Activated CD4-positive, alpha-beta T cell treated with anti-CD3 and anti-CD28 coated beads, Interleukin-2, amount 10 ng/mL, durations not matched to agents 7 days and 5 days (primary cell): ENCODE measurements around the gene FXYD2. TPM values are rescaled to one million over a fixed set of nuclear protein-coding genes. Genes with fewer than 3 reads are reported as not detected.

Source experiments
- CTCF ChIA-PET: fragments of 350-600 bp; sonication (Branson Sonifier 250); formaldehyde crosslinking; loops from one replicate; lab custom pipeline; 2021; ENCODE audit warnings: antibody characterized with exemption; lab: Charles Lee
- POLR2A ChIA-PET: fragments of 350-600 bp; sonication (Branson Sonifier 250); formaldehyde crosslinking; loops from one replicate; lab custom pipeline; 2021; ENCODE audit warnings: antibody characterized with exemption; lab: Charles Lee
- DNase-seq: peaks from one replicate; pipeline ENCODE4 v3.0.0-alpha.2; 2020
- H3K27ac Mint-ChIP-seq: one replicate; pipeline ENCODE4 v1.8.0; 2021; ENCODE audit warnings: mild to moderate bottlenecking, moderate library complexity, mixed read lengths
- H3K27me3 Mint-ChIP-seq: one replicate; pipeline ENCODE4 v1.8.0; 2021; ENCODE audit warnings: mixed read lengths
- H3K36me3 Mint-ChIP-seq: one replicate; pipeline ENCODE4 v1.8.0; 2021; ENCODE audit warnings: low read depth, mixed read lengths
- H3K4me1 Mint-ChIP-seq: one replicate; pipeline ENCODE4 v1.8.0; 2021; ENCODE audit warnings: mixed read lengths
- H3K4me3 Mint-ChIP-seq: one replicate; pipeline ENCODE4 v1.8.0; 2021; ENCODE audit warnings: mild to moderate bottlenecking, moderate library complexity, mixed read lengths
- H3K9me3 Mint-ChIP-seq: one replicate; pipeline ENCODE4 v1.8.0; 2021; ENCODE audit warnings: mixed read lengths
- total RNA-seq, 2 experiments: library from RNA; stranded (reverse); gene quantifications; one replicate each; pipeline ENCODE4 v1.2.3, GENCODE V29; 2021

FXYD2 gene
- total RNA-seq, 2 experiments from 2014 or later: 0.97 to 1.3 TPM

- Mint-ChIP-seq H3K27me3 (peaks cover 12% of the 10 kb centered on the region), H3K36me3 (no peaks in the 10 kb centered on the region), H3K4me3 (no peak overlapping the region), H3K27ac (no peak overlapping the region), H3K4me1 (no peaks in the 10 kb centered on the region), H3K9me3 (no peaks in the 10 kb centered on the region)
- ChIA-PET CTCF (no interaction called here), POLR2A (no interaction called here)
- DNase-seq: no peak
Observed at GRCh38 chr11:117837791-117838190, 13.2 kb upstream of the FXYD2 start.

GRCh38 chr11:117837070-117837776 lies 12.7 kb upstream of the FXYD2 start:
- Mint-ChIP-seq H3K9me3 (no peaks in the 10 kb centered on the region), H3K4me3 (no peak overlapping the region), H3K4me1 (peaks cover 2% of the 10 kb centered on the region), H3K27me3 (peaks cover 12% of the 10 kb centered on the region), H3K36me3 (no peaks in the 10 kb centered on the region), H3K27ac (no peak overlapping the region)
- DNase-seq: no peak
- ChIA-PET CTCF (no interaction called here), POLR2A (no interaction called here)

GRCh38 chr11:117836077-117836960 lies 11.8 kb upstream of the FXYD2 start:
- H3K4me3 Mint-ChIP-seq: no peak overlapping the region
- CTCF ChIA-PET: no interaction called here
- no peaks in the 10 kb centered on the region for H3K36me3 Mint-ChIP-seq
- no peak for DNase-seq
- no peaks in the 10 kb centered on the region for H3K9me3 Mint-ChIP-seq
- H3K27ac Mint-ChIP-seq: no peak overlapping the region
- POLR2A ChIA-PET: no interaction called here
- peaks cover 5% of the 10 kb centered on the region for H3K4me1 Mint-ChIP-seq
- peaks cover 12% of the 10 kb centered on the region for H3K27me3 Mint-ChIP-seq

DNA sequence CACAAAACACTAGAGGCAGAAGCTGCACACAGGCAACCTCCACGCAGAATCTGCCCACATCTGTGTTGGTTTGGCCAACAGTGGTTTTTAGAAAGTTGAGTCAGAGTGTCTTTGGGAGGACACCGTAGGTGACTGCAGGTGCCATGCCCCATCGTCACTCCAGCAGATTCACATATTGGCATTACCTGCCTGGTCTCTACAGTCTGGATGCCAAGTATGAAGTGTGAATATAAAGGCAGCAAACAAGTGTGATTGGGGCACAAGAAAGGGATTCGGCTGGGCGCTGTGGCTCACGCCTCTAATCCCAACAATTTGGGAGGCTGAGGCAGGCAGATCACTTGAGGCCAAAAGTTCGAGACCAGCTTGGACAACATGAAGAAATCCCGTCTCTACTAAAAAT lies 11.0 kb upstream of the FXYD2 start:
- no peak overlapping the region for H3K4me3 Mint-ChIP-seq
- peaks cover 12% of the 10 kb centered on the region for H3K27me3 Mint-ChIP-seq
- no peaks in the 10 kb centered on the region for H3K36me3 Mint-ChIP-seq
- H3K9me3 Mint-ChIP-seq: no peaks in the 10 kb centered on the region
- no peak overlapping the region for H3K27ac Mint-ChIP-seq
- CTCF ChIA-PET: interaction anchor here (0.6 to 4.1 kb wide), 4 partner anchors 7 to 218 kb away, joined by 3 to 27 read pairs (median 10); no protein-coding TSS in a partner anchor
- H3K4me1 Mint-ChIP-seq: peaks cover 13% of the 10 kb centered on the region
- POLR2A ChIA-PET: no interaction called here
- no peak for DNase-seq

DNA sequence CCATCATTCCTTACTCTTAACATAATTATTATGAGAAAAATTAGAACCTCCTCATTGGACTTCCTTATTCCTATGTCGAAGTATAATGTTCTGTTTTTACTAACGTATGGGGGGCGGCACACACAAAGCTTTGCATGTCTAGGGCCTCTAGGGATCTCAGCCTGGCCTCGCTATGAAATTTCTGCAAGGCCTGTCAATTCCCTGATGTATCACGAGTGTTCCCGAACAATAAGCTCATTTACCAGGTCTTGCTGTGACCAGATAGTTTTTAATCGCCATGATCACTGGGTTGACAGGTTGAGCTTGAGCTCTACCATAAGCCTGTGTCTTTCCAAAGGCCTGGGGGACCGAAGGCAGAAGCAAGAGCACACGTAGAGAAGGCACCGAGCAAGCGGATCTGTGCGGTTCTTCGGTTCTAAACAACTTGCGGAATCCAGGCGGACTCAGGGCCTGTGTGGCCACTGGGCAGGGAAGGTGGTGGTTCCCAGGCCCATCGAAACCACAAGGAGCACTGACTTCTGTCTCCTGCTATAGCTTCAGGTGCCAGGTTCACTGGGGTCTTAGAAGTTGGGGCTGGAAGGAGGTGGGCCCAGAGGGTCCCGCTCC lies 10.4 kb upstream of the FXYD2 start:
- ChIA-PET POLR2A (no interaction called here), CTCF (interaction anchor here (0.6 to 4.1 kb wide), 9 partner anchors 8 to 218 kb away, joined by 3 to 27 read pairs (median 4); partner anchors contain the start of gene IL10RA)
- Mint-ChIP-seq H3K9me3 (no peaks in the 10 kb centered on the region), H3K4me3 (no peak overlapping the region), H3K4me1 (peaks cover 19% of the 10 kb centered on the region), H3K36me3 (no peaks in the 10 kb centered on the region), H3K27ac (no peak overlapping the region), H3K27me3 (peaks cover 14% of the 10 kb centered on the region)
- DNase-seq: no peak

GRCh38 chr11:117834068-117834810 lies 9.7 kb upstream of the FXYD2 start:
- H3K4me1 Mint-ChIP-seq: peaks cover 24% of the 10 kb centered on the region
- no peaks in the 10 kb centered on the region for H3K36me3 Mint-ChIP-seq
- H3K4me3 Mint-ChIP-seq: no peak overlapping the region
- peaks cover 14% of the 10 kb centered on the region for H3K27me3 Mint-ChIP-seq
- H3K9me3 Mint-ChIP-seq: no peaks in the 10 kb centered on the region
- DNase-seq: no peak
- no peak overlapping the region for H3K27ac Mint-ChIP-seq
- ChIA-PET CTCF (interaction anchor here (0.8 to 4.1 kb wide), 9 partner anchors 9 to 219 kb away, joined by 3 to 27 read pairs (median 4); partner anchors contain the start of gene FXYD2), POLR2A (no interaction called here)

GRCh38 chr11:117833401-117833891 lies 8.9 kb upstream of the FXYD2 start:
- CTCF ChIA-PET: interaction anchor here (1.1 to 4.1 kb wide), 8 partner anchors 10 to 220 kb away, joined by 3 to 27 read pairs (median 8); partner anchors contain the start of gene FXYD2
- H3K4me1 Mint-ChIP-seq: peaks cover 32% of the 10 kb centered on the region
- H3K9me3 Mint-ChIP-seq: no peaks in the 10 kb centered on the region
- no peak overlapping the region for H3K4me3 Mint-ChIP-seq
- no peak overlapping the region for H3K27ac Mint-ChIP-seq
- DNase-seq: no peak
- POLR2A ChIA-PET: no interaction called here
- H3K36me3 Mint-ChIP-seq: no peaks in the 10 kb centered on the region
- peaks cover 9% of the 10 kb centered on the region for H3K27me3 Mint-ChIP-seq

GRCh38 chr11:117832511-117832910 lies 8.0 kb upstream of the FXYD2 start:
- DNase-seq: no peak
- Mint-ChIP-seq H3K27me3 (peaks cover 4% of the 10 kb centered on the region), H3K4me1 (peaks cover 39% of the 10 kb centered on the region), H3K27ac (no peak overlapping the region), H3K4me3 (no peak overlapping the region), H3K36me3 (no peaks in the 10 kb centered on the region), H3K9me3 (no peaks in the 10 kb centered on the region)
- ChIA-PET POLR2A (no interaction called here), CTCF (interaction anchor here (1.4 to 4.1 kb wide), 5 partner anchors 9 to 114 kb away, joined by 3 to 27 read pairs (median 9); partner anchors contain the start of gene FXYD2)

DNA sequence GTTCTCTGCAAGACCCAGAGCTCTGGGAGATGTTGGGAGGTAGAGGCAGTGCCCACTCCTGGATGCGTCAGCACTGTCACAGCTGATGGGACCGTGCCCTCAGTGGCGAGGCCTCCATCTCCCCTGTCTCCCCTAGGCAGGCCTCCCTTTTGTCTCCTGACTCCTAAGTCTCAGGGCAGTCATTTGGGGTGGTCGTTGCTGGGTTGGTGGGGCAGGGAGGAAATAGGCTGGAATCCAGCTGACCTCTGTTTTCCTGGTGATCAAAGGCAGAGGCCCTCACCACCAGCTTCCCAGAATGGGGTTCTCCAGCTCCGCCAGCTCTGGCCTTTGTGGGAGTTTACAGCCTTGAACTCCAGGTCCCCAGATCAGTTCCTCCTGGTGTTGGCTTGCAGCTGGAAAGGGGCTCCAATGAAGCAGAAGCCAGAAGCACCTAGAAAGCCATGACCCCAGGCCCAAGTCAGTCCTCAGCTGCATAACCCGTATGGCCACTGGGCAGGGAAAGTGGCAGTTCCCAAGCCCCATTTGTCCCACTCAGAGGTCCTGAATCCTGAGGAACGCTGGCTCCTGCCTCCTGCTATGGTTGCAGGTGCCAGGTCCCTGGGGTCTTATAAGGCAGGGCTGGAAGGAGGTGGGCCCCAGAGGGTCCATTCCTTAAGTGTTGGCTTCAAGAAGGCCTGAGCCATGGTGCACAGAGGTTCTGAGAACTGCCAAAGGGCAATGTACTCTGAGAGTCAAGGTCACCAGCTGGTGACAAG lies 7.3 kb upstream of the FXYD2 start:
- DNase-seq: no peak
- Mint-ChIP-seq H3K9me3 (no peaks in the 10 kb centered on the region), H3K27me3 (peaks cover 2% of the 10 kb centered on the region), H3K4me3 (no peak overlapping the region), H3K36me3 (no peaks in the 10 kb centered on the region), H3K27ac (no peak overlapping the region), H3K4me1 (peaks cover 41% of the 10 kb centered on the region)
- POLR2A ChIA-PET: no interaction called here
- CTCF ChIA-PET: interaction anchor here (1.4 to 4.1 kb wide), 5 partner anchors 8 to 115 kb away, joined by 3 to 27 read pairs (median 9); partner anchors contain the start of gene FXYD2

DNA sequence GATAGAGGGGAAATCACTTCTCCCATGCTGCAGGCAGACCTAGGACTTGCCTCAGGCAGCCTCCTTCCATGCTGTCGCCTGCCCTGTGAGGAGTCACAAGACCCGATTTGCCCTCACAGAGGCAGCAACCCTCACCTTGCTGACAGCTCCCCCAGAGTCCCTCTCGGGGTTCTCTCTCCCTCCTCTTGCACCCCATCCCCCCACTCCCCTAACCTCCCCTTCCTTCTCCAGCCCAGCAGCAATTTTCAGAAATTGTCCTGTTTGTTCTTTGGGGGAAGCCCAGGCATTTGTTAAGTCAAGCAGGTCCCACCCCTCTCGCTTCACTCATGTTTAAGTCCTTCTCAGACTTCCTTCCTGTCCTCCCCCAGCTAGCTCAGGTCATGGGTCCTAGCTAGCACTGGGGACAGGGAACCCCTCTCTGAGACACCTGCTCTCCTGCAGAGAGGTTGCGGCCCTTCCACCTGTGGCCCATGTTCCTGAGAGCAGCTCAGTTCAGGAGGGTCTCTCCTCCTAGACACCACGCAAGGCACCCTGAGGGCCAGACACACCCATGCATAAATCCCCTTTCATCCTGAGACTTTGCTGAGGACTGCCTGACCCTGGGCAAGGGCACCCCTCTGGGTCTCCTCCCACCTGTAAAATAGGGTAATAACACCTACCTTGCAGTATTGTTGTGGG lies 6.3 kb upstream of the FXYD2 start:
- CTCF ChIA-PET: interaction anchor here (1.0 to 1.5 kb wide), 3 partner anchors 12 to 89 kb away, joined by 3 to 4 read pairs (median 3); no protein-coding TSS in a partner anchor
- peaks cover 41% of the 10 kb centered on the region for H3K4me1 Mint-ChIP-seq

GRCh38 chr11:117830072-117830471 lies 5.5 kb upstream of the FXYD2 start:
- ChIA-PET CTCF (interaction anchor here (1.0 to 4.8 kb wide), 4 partner anchors 11 to 115 kb away, joined by 3 to 48 read pairs (median 4); no protein-coding TSS in a partner anchor), POLR2A (no interaction called here)
- Mint-ChIP-seq H3K4me3 (no peak overlapping the region), H3K9me3 (no peaks in the 10 kb centered on the region), H3K27me3 (peaks cover 2% of the 10 kb centered on the region), H3K27ac (peak overlapping the region; percentile 84), H3K4me1 (peaks cover 46% of the 10 kb centered on the region), H3K36me3 (no peaks in the 10 kb centered on the region)
- DNase-seq: no peak

More for the DNA sequence above, 6.3 kb upstream of the FXYD2 start:
- Mint-ChIP-seq H3K9me3 (no peaks in the 10 kb centered on the region), H3K4me3 (no peak overlapping the region), H3K36me3 (no peaks in the 10 kb centered on the region), H3K27ac (peak overlapping the region; percentile 84), H3K27me3 (peaks cover 2% of the 10 kb centered on the region)
- POLR2A ChIA-PET: no interaction called here
- DNase-seq: no peak
